Activated T-helper 17 cell treated with anti-CD3 and anti-CD28 coated beads, Interleukin-2, amount 50 U/mL, for 72 hours (primary cell): ENCODE measurements around the gene CFAP20. TPM values are rescaled to one million over a fixed set of nuclear protein-coding genes. Genes with fewer than 3 reads are reported as not detected.
"Not testable (repeated sequence)": the region's sequence is repeated elsewhere in the genome, so short reads cannot be mapped to it uniquely, and the experiment has no call there.

Experiments
- ATAC-seq: fragments of 150-1000 bp; cut with Tn5 transposase; replicated peaks from 2 replicates; pipeline ENCODE4 v1.10.0; 2021; ENCODE audit warnings: mild to moderate bottlenecking, moderate library complexity
- H3K27ac Mint-ChIP-seq: one replicate; pipeline ENCODE4 v1.8.0; 2022; ENCODE audit warnings: mixed read lengths
- H3K27me3 Mint-ChIP-seq: one replicate; pipeline ENCODE4 v1.8.0; 2022; ENCODE audit warnings: mixed read lengths
- H3K36me3 Mint-ChIP-seq: one replicate; pipeline ENCODE4 v1.8.0; 2022; ENCODE audit warnings: low read depth, mild to moderate bottlenecking, mixed read lengths
- H3K4me1 Mint-ChIP-seq: one replicate; pipeline ENCODE4 v1.8.0; 2022; ENCODE audit warnings: mixed read lengths
- H3K4me3 Mint-ChIP-seq: one replicate; pipeline ENCODE4 v1.8.0; 2022; ENCODE audit warnings: mild to moderate bottlenecking, mixed read lengths
- H3K9me3 Mint-ChIP-seq: one replicate; pipeline ENCODE4 v1.8.0; 2022; ENCODE audit warnings: mixed read lengths
- total RNA-seq, 2 donors: library from RNA; stranded (reverse); gene quantifications; one replicate each; pipeline ENCODE4 v1.2.3, GENCODE V29; 2022

CFAP20 gene
- total RNA-seq, 2 donors from 2014 or later, result 28.7 to 49.7 TPM

DNA sequence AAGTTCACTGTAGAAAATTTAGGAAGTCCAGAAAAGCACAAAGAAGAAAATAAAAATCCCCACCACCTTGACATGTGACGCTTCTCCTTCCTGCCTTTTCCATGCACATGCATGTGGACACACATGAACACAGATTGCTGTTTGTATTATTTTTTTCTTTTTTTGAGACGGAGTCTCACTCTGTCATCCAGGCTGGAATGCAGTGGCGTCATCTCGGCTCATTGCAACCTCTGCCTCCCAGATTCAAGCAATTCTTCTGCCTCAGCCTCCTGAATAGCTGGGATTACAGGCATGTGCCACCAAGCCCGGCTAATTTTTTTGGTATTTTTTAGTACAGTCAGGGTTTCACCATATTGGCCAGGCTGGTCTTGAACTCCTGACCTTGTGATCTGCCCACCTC lies 48.5 kb downstream of the CFAP20 start:
- not testable (repeated sequence) for H3K27me3 Mint-ChIP-seq, H3K36me3 Mint-ChIP-seq, H3K4me3 Mint-ChIP-seq, H3K9me3 Mint-ChIP-seq, H3K4me1 Mint-ChIP-seq, ATAC-seq, H3K27ac Mint-ChIP-seq

DNA sequence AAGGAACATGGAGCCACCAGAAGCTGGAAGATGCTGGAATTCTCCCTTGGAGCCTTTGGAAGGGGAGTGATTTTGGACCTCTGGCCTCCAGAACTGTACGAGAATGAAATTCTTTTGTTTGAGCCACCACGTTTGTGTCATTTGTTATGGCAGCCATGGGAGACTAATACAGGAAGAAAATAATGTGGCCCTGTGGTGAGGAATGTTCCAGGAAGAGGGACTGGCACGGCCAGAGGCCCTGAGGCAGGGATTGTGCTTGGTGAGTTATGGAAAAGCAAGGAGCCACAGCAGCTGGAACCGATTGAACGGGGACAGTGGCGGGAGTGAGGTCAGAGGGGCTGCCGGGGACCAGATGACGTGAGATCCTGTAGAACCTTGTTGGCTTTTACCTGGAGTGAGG lies 51.4 kb downstream of the CFAP20 start:
- no peak for ATAC-seq
- H3K9me3 Mint-ChIP-seq, result peaks cover 5% of the 10 kb centered on the region
- peaks cover 7% of the 10 kb centered on the region for H3K27me3 Mint-ChIP-seq
- no peak overlapping the region for H3K4me3 Mint-ChIP-seq
- H3K27ac Mint-ChIP-seq, result no peak overlapping the region
- H3K4me1 Mint-ChIP-seq, result no peaks in the 10 kb centered on the region
- H3K36me3 Mint-ChIP-seq, result no peaks in the 10 kb centered on the region

DNA sequence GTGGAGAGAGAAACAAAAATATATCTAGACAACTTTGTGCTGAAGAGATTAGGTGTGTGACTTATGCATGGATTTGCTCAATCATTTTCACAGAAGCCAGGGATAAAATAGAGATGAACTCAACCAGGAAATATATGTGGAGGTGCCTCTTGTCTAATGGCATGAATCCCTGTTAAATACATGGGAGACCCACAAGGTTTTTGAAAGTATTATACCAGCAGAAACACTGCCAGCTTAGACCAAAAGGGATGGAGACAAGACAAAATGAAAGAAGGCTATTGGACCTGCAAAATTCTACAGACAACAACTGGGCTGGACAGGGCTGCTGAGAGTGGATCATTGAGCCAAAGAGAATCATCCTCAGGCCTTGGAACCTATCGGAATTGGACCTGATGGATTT lies 52.7 kb downstream of the CFAP20 start:
- ATAC-seq, result no peak
- Mint-ChIP-seq H3K27me3 (peaks cover 3% of the 10 kb centered on the region), H3K27ac (no peak overlapping the region), H3K4me3 (no peak overlapping the region), H3K36me3 (no peaks in the 10 kb centered on the region), H3K9me3 (peaks cover 5% of the 10 kb centered on the region), H3K4me1 (no peaks in the 10 kb centered on the region)

DNA sequence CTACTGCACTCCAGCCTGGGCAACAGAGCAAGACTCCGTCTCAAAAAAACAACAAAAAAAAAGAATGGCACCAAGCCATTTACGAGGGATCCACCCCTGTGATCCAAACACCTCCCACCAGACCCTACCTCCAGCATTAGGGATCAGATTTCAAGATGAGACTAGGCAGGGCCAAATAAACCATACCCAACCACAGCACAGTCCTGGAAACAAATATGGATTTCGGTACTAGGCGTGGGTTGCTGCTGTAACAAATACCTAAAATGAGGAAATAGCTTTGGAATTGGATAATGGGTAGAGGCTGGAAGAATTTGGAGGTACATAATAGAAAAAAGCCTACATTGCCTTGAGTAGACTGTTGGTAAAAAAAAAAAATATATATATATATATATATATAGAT lies 54.5 kb downstream of the CFAP20 start:
- no peak for ATAC-seq
- Mint-ChIP-seq H3K9me3 (peaks cover 5% of the 10 kb centered on the region), H3K4me1 (no peaks in the 10 kb centered on the region), H3K36me3 (no peaks in the 10 kb centered on the region), H3K27ac (no peak overlapping the region), H3K4me3 (no peak overlapping the region), H3K27me3 (peaks cover 3% of the 10 kb centered on the region)

DNA sequence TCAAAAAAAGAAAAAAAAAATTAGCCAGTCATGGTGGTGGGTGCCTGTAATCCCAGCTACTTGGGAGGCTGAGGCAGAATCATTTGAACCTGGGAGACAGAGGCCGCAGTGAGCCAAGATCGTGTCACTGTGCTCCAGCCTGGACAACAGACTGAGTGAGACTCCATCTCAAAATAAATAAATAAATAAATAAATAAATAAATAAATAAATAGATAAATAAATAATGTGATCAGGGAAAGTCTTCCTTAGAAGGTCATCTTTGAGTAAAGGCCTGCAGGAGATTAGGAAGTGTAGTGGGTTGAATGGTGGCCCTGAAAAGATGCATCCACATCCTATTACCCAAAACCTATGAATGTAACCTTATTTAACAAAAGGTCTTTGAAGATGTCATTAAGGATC lies 56.1 kb downstream of the CFAP20 start:
- H3K27ac Mint-ChIP-seq, H3K36me3 Mint-ChIP-seq, ATAC-seq, H3K4me1 Mint-ChIP-seq, H3K9me3 Mint-ChIP-seq, H3K4me3 Mint-ChIP-seq, H3K27me3 Mint-ChIP-seq: not testable (repeated sequence)

DNA sequence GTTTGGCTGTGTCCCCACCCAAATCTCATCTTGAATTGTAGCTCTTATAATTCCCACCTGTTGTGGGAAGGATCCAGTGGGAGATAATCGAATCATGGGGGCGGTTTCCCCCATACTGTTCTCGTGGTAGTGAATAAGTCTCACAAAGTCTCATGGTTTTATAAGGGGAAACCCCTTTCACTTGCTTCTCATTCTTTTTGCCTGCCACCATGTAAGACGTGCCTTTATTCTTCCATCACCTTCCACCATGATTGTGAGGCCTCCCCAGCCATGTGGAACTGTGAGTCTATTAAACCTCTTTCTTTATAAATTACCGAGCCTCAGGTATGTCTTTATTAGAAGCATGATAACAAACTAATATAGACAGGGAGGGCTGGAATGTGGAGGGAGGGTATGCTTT lies 57.0 kb downstream of the CFAP20 start:
- not testable (repeated sequence) for H3K27me3 Mint-ChIP-seq, ATAC-seq, H3K9me3 Mint-ChIP-seq, H3K4me3 Mint-ChIP-seq, H3K27ac Mint-ChIP-seq, H3K36me3 Mint-ChIP-seq, H3K4me1 Mint-ChIP-seq

DNA sequence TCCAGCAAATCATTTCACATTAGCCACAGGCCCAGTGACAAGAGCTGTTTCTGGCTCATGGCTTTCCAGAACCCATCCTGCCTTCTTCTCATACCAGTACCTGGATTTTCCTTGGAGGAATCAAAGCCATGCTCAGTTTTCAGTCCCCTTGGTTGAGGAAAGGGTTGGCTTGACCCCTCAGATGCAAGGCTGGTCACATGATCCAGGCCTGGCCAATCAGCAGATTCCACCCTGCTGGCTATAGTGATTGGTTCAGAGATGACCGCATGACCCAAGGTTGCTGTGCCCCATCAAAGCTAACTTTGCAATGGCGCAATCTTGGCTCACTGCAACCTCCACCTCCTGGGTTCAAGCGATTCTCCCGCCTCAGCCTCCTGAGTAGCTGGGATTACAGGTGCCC lies 58.6 kb downstream of the CFAP20 start:
- H3K36me3 Mint-ChIP-seq, result no peaks in the 10 kb centered on the region
- ATAC-seq, result no peak
- no peaks in the 10 kb centered on the region for H3K9me3 Mint-ChIP-seq
- no peak overlapping the region for H3K27ac Mint-ChIP-seq
- H3K27me3 Mint-ChIP-seq, result no peaks in the 10 kb centered on the region
- no peak overlapping the region for H3K4me3 Mint-ChIP-seq
- H3K4me1 Mint-ChIP-seq, result no peaks in the 10 kb centered on the region

Other genes with a start within 250 kb of the CFAP20 start
- not detected for gene CNGB1, start 158.3 kb downstream of the CFAP20 start, total RNA-seq
- gene ZNF319, start 128.7 kb downstream of the CFAP20 start, total RNA-seq, result 1 to 10 TPM; 3.9 to 5.5 TPM
- gene USB1, start 128.0 kb downstream of the CFAP20 start, total RNA-seq, result 10 to 100 TPM; 33.7 to 56.6 TPM
- gene MMP15, start 103.6 kb downstream of the CFAP20 start, total RNA-seq, result under 1 TPM; 0.19 to 0.29 TPM
- 10 to 100 TPM; 54.0 to 78.7 TPM for gene CSNK2A2, start 68.7 kb upstream of the CFAP20 start, total RNA-seq
- gene PRSS54, start 165.6 kb upstream of the CFAP20 start, total RNA-seq, result not detected